Measurements from ENCODE around the gene STAC.

Gene STAC

DNA sequence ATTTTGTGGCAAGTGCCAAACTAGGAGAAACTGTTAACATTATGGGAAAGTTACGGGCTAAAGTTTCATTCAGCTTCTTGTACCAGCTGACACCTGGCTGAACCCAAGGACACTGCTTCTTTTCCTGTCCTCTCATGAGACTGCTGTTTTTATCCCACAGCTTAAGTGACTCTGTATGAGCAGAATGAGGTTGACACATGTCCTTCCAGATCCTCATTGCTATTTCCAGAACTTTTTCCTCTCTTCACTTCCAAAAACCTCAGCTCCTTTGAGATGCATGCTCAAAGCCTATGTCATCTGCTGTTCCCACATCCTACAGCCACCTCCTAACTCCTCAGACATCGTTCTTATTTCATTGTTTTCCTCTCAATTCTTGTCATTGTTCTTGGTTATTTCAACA lies 200.4 kb downstream of the STAC start:
- no peak for TF ChIP-seq ZFX (IDR thresholded peaks at IDR 0.05)
- TF ChIP-seq, protein P1, sequence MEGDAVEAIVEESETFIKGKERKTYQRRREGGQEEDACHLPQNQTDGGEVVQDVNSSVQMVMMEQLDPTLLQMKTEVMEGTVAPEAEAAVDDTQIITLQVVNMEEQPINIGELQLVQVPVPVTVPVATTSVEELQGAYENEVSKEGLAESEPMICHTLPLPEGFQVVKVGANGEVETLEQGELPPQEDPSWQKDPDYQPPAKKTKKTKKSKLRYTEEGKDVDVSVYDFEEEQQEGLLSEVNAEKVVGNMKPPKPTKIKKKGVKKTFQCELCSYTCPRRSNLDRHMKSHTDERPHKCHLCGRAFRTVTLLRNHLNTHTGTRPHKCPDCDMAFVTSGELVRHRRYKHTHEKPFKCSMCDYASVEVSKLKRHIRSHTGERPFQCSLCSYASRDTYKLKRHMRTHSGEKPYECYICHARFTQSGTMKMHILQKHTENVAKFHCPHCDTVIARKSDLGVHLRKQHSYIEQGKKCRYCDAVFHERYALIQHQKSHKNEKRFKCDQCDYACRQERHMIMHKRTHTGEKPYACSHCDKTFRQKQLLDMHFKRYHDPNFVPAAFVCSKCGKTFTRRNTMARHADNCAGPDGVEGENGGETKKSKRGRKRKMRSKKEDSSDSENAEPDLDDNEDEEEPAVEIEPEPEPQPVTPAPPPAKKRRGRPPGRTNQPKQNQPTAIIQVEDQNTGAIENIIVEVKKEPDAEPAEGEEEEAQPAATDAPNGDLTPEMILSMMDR (conservative IDR thresholded peaks at IDR 0.05), result no peak
- no peak overlapping the region for H3K27ac ChIP-seq

DNA sequence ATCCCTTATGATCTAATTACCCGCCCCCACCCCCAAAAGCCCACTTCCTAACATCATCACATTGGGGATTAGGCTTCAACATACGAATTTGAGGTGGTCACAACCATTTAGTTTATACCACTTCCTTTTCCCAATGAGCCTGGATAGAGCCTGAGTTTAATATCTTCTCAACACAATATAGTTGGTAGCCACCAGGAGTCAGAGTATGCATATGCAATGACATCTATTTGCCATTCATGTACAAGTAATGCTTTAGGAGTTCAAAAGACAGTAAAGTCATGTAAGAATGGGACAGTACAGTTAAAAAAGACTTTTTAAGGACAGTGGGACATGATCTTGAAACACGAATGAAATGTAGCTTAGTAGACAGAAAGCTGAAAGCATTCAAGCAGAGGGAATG lies 211.7 kb downstream of the STAC start:
- TF ChIP-seq ZFX (IDR thresholded peaks at IDR 0.05), result no peak
- TF ChIP-seq, protein P1 (conservative IDR thresholded peaks at IDR 0.05), result no peak; the same call in 1 of the 2 replicates
- no peak overlapping the region for H3K27ac ChIP-seq

DNA sequence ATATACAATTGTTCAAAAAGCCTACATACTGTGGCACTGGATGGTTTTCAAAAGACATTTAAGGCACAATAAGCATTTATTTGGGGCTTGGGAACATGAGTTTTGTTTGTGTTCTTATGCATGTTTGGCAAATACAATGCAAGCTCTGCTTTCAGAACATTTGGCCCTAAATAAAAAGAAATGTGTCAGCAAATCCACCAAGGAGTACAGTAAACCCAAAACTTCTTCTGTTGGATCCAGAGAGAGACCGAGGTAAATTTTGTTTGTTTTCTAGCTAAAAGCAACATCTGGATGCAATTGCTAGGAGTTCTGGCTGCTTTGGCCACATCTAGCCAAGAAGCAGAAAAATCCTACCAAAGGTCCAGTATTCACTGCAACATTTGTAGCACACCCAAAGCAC lies 215.2 kb downstream of the STAC start:
- no peak overlapping the region for H3K27ac ChIP-seq
- TF ChIP-seq, protein P1 (conservative IDR thresholded peaks at IDR 0.05), result no peak
- TF ChIP-seq ZFX (IDR thresholded peaks at IDR 0.05), result no peak

DNA sequence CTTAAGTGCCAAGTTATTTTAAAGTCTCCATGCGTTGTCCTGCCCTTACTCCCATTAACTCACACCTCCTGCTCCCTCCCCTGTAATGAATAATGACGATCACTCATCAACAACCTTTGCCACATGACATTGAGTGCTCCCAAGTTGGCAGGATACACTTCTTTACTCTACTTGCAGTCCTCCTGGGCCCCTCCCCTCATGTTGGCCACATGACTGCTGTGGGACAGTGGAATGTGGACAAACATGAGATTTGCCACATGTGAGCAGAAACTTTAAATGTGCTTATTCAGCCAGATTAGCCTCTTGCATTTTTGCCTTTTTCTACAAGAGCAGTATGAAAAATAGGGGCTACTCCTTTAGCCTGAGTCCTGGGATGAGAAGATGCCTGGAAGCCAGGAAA lies 216.1 kb downstream of the STAC start:
- TF ChIP-seq ZFX (IDR thresholded peaks at IDR 0.05), result no peak
- TF ChIP-seq, protein P1 (conservative IDR thresholded peaks at IDR 0.05), result no peak

DNA sequence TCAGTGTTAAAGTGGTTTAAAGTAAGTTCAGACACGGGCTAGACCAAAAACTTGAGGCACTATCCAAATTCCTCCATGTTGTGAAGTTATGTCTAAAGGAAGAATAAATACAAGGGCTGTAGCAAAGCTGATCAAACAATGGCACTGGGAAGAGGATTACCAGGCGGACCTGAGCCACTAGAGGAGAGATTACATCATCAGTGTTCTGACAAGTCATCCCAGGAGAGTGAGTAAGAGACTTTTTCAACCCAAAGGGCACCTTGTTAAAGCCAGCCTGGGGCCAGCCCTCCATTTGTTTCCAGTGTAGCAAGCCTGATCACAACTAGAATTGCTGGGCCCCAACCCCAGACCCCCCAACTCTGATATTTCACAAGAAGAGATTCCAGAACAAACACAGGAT lies 217.1 kb downstream of the STAC start:
- H3K27ac ChIP-seq, result no peak overlapping the region
- TF ChIP-seq, protein P1 (conservative IDR thresholded peaks at IDR 0.05), result no peak
- no peak for TF ChIP-seq ZFX (IDR thresholded peaks at IDR 0.05)

More for the DNA sequence above, 216.1 kb downstream of the STAC start:
- no peak overlapping the region for H3K27ac ChIP-seq
